GM19324 (cell line): ENCODE data around the gene AMACR.
"Not testable (repeated sequence)": the region's sequence is repeated elsewhere in the genome, so short reads cannot be mapped to it uniquely, and the experiment has no call there.

ENCODE experiments used
- ATAC-seq: cut with Tn5 transposase; IDR thresholded peaks from one replicate; pipeline ENCODE4 v1.9.1; 2021; ENCODE audit warnings: mild to moderate bottlenecking, moderate library complexity; ENCODE audit not compliant: unreplicated experiment, low FRiP score

The AMACR gene

GRCh38 chr5:34010146-34010545 lies 2.3 kb upstream of the AMACR start:
- ATAC-seq: not testable (repeated sequence)

- no peak for ATAC-seq
These were observed 1.8 kb upstream of the AMACR start for GRCh38 chr5:34009610-34010009.

GRCh38 chr5:34008802-34009201 lies 952 bp upstream of the AMACR start:
- ATAC-seq: no peak

GRCh38 chr5:34007201-34007620 lies 639 bp downstream of the AMACR start:
- ATAC-seq: no peak

GRCh38 chr5:34005681-34006080 lies 2.2 kb downstream of the AMACR start:
- no peak for ATAC-seq

- no peak for ATAC-seq
These were observed 2.6 kb downstream of the AMACR start for GRCh38 chr5:34005211-34005610.

- no peak for ATAC-seq
These were observed 3.9 kb downstream of the AMACR start for GRCh38 chr5:34003941-34004340.

GRCh38 chr5:34002629-34003328 lies 5.1 kb downstream of the AMACR start:
- no peak for ATAC-seq

GRCh38 chr5:34001241-34001841 lies 6.5 kb downstream of the AMACR start:
- no peak for ATAC-seq

GRCh38 chr5:33999978-34000377 lies 7.9 kb downstream of the AMACR start:
- no peak for ATAC-seq

- peak; percentile 72 for ATAC-seq
These were observed 10.4 kb downstream of the AMACR start for GRCh38 chr5:33997331-33997983.

GRCh38 chr5:33995865-33996264 lies 12.0 kb downstream of the AMACR start:
- ATAC-seq: no peak

GRCh38 chr5:33994845-33995244 lies 13.0 kb downstream of the AMACR start:
- ATAC-seq: no peak

GRCh38 chr5:33992864-33993263 lies 15.0 kb downstream of the AMACR start:
- no peak for ATAC-seq

- no peak for ATAC-seq
These were observed 22.4 kb downstream of the AMACR start for GRCh38 chr5:33985447-33985846.

GRCh38 chr5:33984671-33985124 lies 23.2 kb downstream of the AMACR start, which contains the start of gene SLC45A2:
SLC45A2 (minus strand) TSS chr5:33984693; CDS start chr5:33984583, 110 bp downstream.
- no peak for ATAC-seq

GRCh38 chr5:33984178-33984577 lies 23.7 kb downstream of the AMACR start:
- no peak for ATAC-seq

GRCh38 chr5:33981408-33982162 lies 26.3 kb downstream of the AMACR start:
- no peak for ATAC-seq

- ATAC-seq: no peak
These were observed 27.8 kb downstream of the AMACR start for GRCh38 chr5:33980030-33980429.

GRCh38 chr5:33978306-33978705 lies 29.5 kb downstream of the AMACR start:
- ATAC-seq: no peak

- no peak for ATAC-seq
These were observed 31.5 kb downstream of the AMACR start for GRCh38 chr5:33976307-33976706.
